Endothelial cell of umbilical vein (primary cell): Measurements from ENCODE around the gene DNHD1. TPM values are rescaled to one million over a fixed set of nuclear protein-coding genes. Genes with fewer than 3 reads are reported as not detected.

Source experiments
- BruUV-seq: library from RNA; stranded (reverse); fragments of 400-500 nt; replicated peaks from 2 replicates; lab custom pipeline; 2021; lab: Mats Ljungman, UMichigan
- CTCF ChIA-PET: fragments of 300-600, 350-600 bp; sonication (Branson Sonifier 250); formaldehyde crosslinking; loops from one replicate; lab custom pipeline; 2021; ENCODE audit warnings: antibody characterized with exemption, inconsistent platforms; lab: Charles Lee
- POLR2A ChIA-PET: fragments of 300-600, 350-600 bp; sonication (Branson Sonifier 250); formaldehyde crosslinking; loops from one replicate; lab custom pipeline; 2021; ENCODE audit warnings: antibody characterized with exemption, inconsistent platforms; lab: Charles Lee
- DNase-seq: peaks from one replicate; pipeline ENCODE4 v3.0.0-alpha.2; 2011; ENCODE audit warnings: low read depth, low spot score
- FAIRE-seq: peaks from 2 replicates; lab custom pipeline; 2011; peaks lifted over from hg19 to GRCh38; lab: Jason Lieb, UNC
- H2AFZ ChIP-seq: 2 replicates; pipeline ENCODE4 v1.6.0; 2012; ENCODE audit warnings: low read depth, low read length, control low read depth, inconsistent platforms
- H3K27ac ChIP-seq: 2 replicates; pipeline ENCODE4 v1.5.1; 2011; ENCODE audit warnings: low read depth, mild to moderate bottlenecking, control low read depth, low read length, moderate library complexity; ENCODE audit not compliant: insufficient read depth
- H3K27me3 ChIP-seq, 2 experiments: 2 replicates each; pipeline versions ENCODE4 v1.6.0 to v1.6.1; 2011; ENCODE audit warnings: low read length in 2 of 2, mixed read lengths in 1 of 2; ENCODE audit not compliant: control insufficient read depth in 2 of 2, insufficient read depth in 2 of 2
- H3K36me3 ChIP-seq, 2 experiments: 2 replicates in 1 of 2; 3 replicates in 1 of 2; pipeline ENCODE4 v1.5.1; 2011; ENCODE audit warnings: low read length in 2 of 2, mild to moderate bottlenecking in 1 of 2, moderate library complexity in 1 of 2; ENCODE audit not compliant: control insufficient read depth in 2 of 2, insufficient read depth in 2 of 2; ENCODE audit errors: extremely low read depth in 1 of 2
- H3K4me1 ChIP-seq: 3 replicates; pipeline ENCODE4 v1.5.1; 2011; ENCODE audit warnings: mild to moderate bottlenecking, low read length; ENCODE audit not compliant: control insufficient read depth, insufficient read depth; ENCODE audit errors: extremely low read depth
- H3K4me2 ChIP-seq: 2 replicates; pipeline ENCODE4 v1.6.1; 2011; ENCODE audit warnings: low read length, control low read depth, mixed read lengths; ENCODE audit not compliant: insufficient read depth
- H3K4me3 ChIP-seq, 3 experiments: fragments of 200-600 bp in 1 of 3; sonication (generic), shearing (Covaris generic) in 1 of 3; replicated peaks in 1 of 3; 2 replicates each; pipeline ENCODE4 v1.5.1; 2011 to 2016; ENCODE audit warnings: control low read depth in 3 of 3, low read length in 3 of 3, mild to moderate bottlenecking in 2 of 3, inconsistent platforms in 1 of 3, low read depth in 1 of 3, moderate library complexity in 1 of 3; ENCODE audit not compliant: insufficient read depth in 1 of 3
- H3K79me2 ChIP-seq: 2 replicates; pipeline ENCODE4 v1.6.0; 2012; ENCODE audit warnings: low read length, inconsistent platforms; ENCODE audit not compliant: control insufficient read depth, insufficient read depth
- H3K9ac ChIP-seq: replicated peaks from 2 replicates; pipeline ENCODE3; 2011; ENCODE audit warnings: low read length, control low read depth; ENCODE audit not compliant: insufficient read depth; ENCODE audit errors: extremely low read depth
- H3K9me1 ChIP-seq: replicated peaks from 3 replicates; pipeline ENCODE4 v1.6.0; 2011; ENCODE audit warnings: mild to moderate bottlenecking, low read length; ENCODE audit not compliant: control insufficient read depth, insufficient read depth; ENCODE audit errors: extremely low read depth
- H3K9me3 ChIP-seq: replicated peaks from 2 replicates; pipeline ENCODE4 v1.5.1; 2012; ENCODE audit warnings: low read length, inconsistent platforms; ENCODE audit not compliant: control insufficient read depth, insufficient read depth
- H4K20me1 ChIP-seq: replicated peaks from 2 replicates; pipeline ENCODE3; 2011; ENCODE audit warnings: mild to moderate bottlenecking, low read length; ENCODE audit not compliant: control insufficient read depth, insufficient read depth; ENCODE audit errors: extremely low read depth
- EZH2 ChIP-seq: IDR thresholded peaks from 2 replicates; pipeline ENCODE4 v1.6.1; 2012; ENCODE audit warnings: borderline replicate concordance, low read depth, mild to moderate bottlenecking, moderate library complexity, low read length, inconsistent platforms; ENCODE audit not compliant: severe bottlenecking
- FOS ChIP-seq: IDR thresholded peaks from 2 replicates; pipeline ENCODE4 v1.6.1; 2011; ENCODE audit warnings: mild to moderate bottlenecking, low read length, moderate library complexity, borderline replicate concordance; ENCODE audit not compliant: insufficient read depth
- JUN ChIP-seq: IDR thresholded peaks from 2 replicates; pipeline ENCODE4 v1.6.1; 2011; ENCODE audit warnings: borderline replicate concordance, low read depth; ENCODE audit not compliant: insufficient read length, insufficient read depth
- MYC ChIP-seq: IDR thresholded peaks from one replicate; pipeline ENCODE4 v1.6.1; 2011; ENCODE audit warnings: mild to moderate bottlenecking, low read depth, low read length
- POLR2A ChIP-seq: IDR thresholded peaks from 2 replicates; pipeline ENCODE4 v1.6.1; 2012; ENCODE audit warnings: low read depth, mild to moderate bottlenecking, control low read depth, low read length
- dilution Hi-C: fragments of 300-500 bp; cut with MboI; formaldehyde crosslinking; loops from one replicate; pipeline ENCODE4 v1.15.0; 2019; ENCODE audit warnings: low sequenced_read_pairs; ENCODE audit not compliant: extremely low pct_ligation_motif_present
- intact Hi-C: fragments of 100-400 bp; cut with micrococcal nuclease; formaldehyde crosslinking; loops from one replicate; pipeline ENCODE4 v1.10.0; 2022
- polyA plus RNA-seq, 4 experiments: library from polyadenylated mRNA; depleted of rRNA in 3 of 4; stranded (reverse) in 3 of 4; unstranded in 1 of 4; fragments of >200 nt; gene quantifications; 2 replicates each; pipeline versions ENCODE4 v1.2.1 to v1.2.3, GENCODE V29; 2011 to 2012; ENCODE audit warnings: missing spikeins in 1 of 4
- total RNA-seq: library from RNA; stranded (reverse); gene quantifications from 2 replicates; pipeline ENCODE4 v1.2.3, GENCODE V29; 2021

DNHD1 gene
- total and polyA plus RNA-seq, 2 donors (not counting 3 experiments of a cell fraction or from before 2014, with no cell fraction given): 3.7 to 8.6 TPM

- Histone ChIP-seq H3K36me3 (peaks cover 0 to 36% of the 10 kb centered on the region in 2 experiments), H3K9me3 (no peaks in the 10 kb centered on the region), H3K4me1 (no peaks in the 10 kb centered on the region), H3K9ac (no peak overlapping the region), H2AFZ (no peak overlapping the region), H3K27ac (no peak overlapping the region), H4K20me1 (no peaks in the 10 kb centered on the region), H3K79me2 (no peaks in the 10 kb centered on the region), H3K4me2 (no peak overlapping the region), H3K4me3 (no peak overlapping the region), H3K9me1 (no peaks in the 10 kb centered on the region), H3K27me3 (no peaks in the 10 kb centered on the region)
- FAIRE-seq (no peak), DNase-seq (no peak)
- POLR2A ChIA-PET: no interaction called here
- TF ChIP-seq POLR2A (no peak), FOS (no peak), MYC (no peak), EZH2 (no peak), JUN (no peak)
- dilution Hi-C loops (no loop called here), intact Hi-C loops (no loop called here)
- CTCF ChIA-PET: interaction anchor here (1.1 to 2.0 kb wide), 4 partner anchors 13 to 80 kb away, joined by 3 to 13 read pairs (median 6); no protein-coding TSS in a partner anchor
- no TSS peak for BruUV-seq
Measured at GRCh38 chr11:6459099-6459450, 38.0 kb upstream of the DNHD1 start.

GRCh38 chr11:6468712-6469495, 28.2 kb upstream of the DNHD1 start:
- ChIA-PET POLR2A (interaction anchor here (1.1 to 1.2 kb wide), 2 partner anchors 13 to 50 kb away, joined by 5 to 8 read pairs; partner anchors contain the start of genes APBB1, ARFIP2 and TIMM10B), CTCF (interaction anchor here (0.7 to 1.8 kb wide), 14 partner anchors 12 to 269 kb away, joined by 3 to 16 read pairs (median 4); partner anchors contain the start of genes APBB1, ARFIP2, MRPL17 and SMPD1)
- no peaks in the 10 kb centered on the region for H3K27me3 ChIP-seq
- no TSS peak for BruUV-seq
- DNase-seq: peak; percentile 97
- H3K9ac ChIP-seq: no peak overlapping the region
- peaks cover 15% of the 10 kb centered on the region for H3K4me1 ChIP-seq
- H2AFZ ChIP-seq: peak overlapping the region; percentile 71
- H3K4me2 ChIP-seq: peak overlapping the region; percentile 13
- no peaks in the 10 kb centered on the region for H4K20me1 ChIP-seq
- H3K36me3 ChIP-seq: peaks cover 0 to 4% of the 10 kb centered on the region in 2 experiments
- no peak overlapping the region for H3K27ac ChIP-seq
- TF ChIP-seq POLR2A (peak; percentile 45), JUN (no peak)
- H3K79me2 ChIP-seq: peaks cover 6% of the 10 kb centered on the region
- dilution Hi-C loops: no loop called here
- intact Hi-C loops: loop anchor here (1.0 kb wide), 1 partner anchor 79 kb away; the partner anchor contains the start of gene SMPD1
- H3K4me3 ChIP-seq: no peak overlapping the region
- FAIRE-seq: peak; percentile 99
- no peaks in the 10 kb centered on the region for H3K9me3 ChIP-seq
- no peaks in the 10 kb centered on the region for H3K9me1 ChIP-seq
